Measurements from ENCODE around the gene COL25A1.
"Not testable (repeated sequence)": the region's sequence is repeated elsewhere in the genome, so short reads cannot be mapped to it uniquely, and the experiment has no call there.

Gene COL25A1

GRCh38 chr4:109005523-109005922 lies 296.9 kb downstream of the COL25A1 start:
- DNase-seq = no peak

- no peak for DNase-seq
Measured at GRCh38 chr4:109004418-109004817, 298.0 kb downstream of the COL25A1 start.

GRCh38 chr4:109003964-109004363 lies 298.5 kb downstream of the COL25A1 start:
- no peak for DNase-seq

GRCh38 chr4:108991551-108992328 lies 310.7 kb downstream of the COL25A1 start:
- no peak for DNase-seq

GRCh38 chr4:108988464-108989195 lies 313.8 kb downstream of the COL25A1 start:
- no peak for DNase-seq

- not testable (repeated sequence) for DNase-seq
Measured at GRCh38 chr4:108984495-108984894, 318.0 kb downstream of the COL25A1 start.

GRCh38 chr4:108982402-108983185 lies 319.9 kb downstream of the COL25A1 start:
- no peak for DNase-seq

GRCh38 chr4:108980455-108981239 lies 321.8 kb downstream of the COL25A1 start:
- no peak for DNase-seq

GRCh38 chr4:108979759-108980158 lies 322.7 kb downstream of the COL25A1 start:
- DNase-seq = no peak

- no peak for DNase-seq
Measured at GRCh38 chr4:108978066-108978465, 324.4 kb downstream of the COL25A1 start.

GRCh38 chr4:108972613-108973283 lies 329.7 kb downstream of the COL25A1 start:
- no peak for DNase-seq

GRCh38 chr4:108971473-108971872 lies 331.0 kb downstream of the COL25A1 start:
- no peak for DNase-seq

GRCh38 chr4:108965472-108966076 lies 336.9 kb downstream of the COL25A1 start:
- DNase-seq = no peak

GRCh38 chr4:108965016-108965415 lies 337.4 kb downstream of the COL25A1 start:
- no peak for DNase-seq

- no peak for DNase-seq
Measured at GRCh38 chr4:108963910-108964309, 338.5 kb downstream of the COL25A1 start.

- DNase-seq = no peak
Measured at GRCh38 chr4:108959491-108959890, 343.0 kb downstream of the COL25A1 start.

- no peak for DNase-seq
Measured at GRCh38 chr4:108954880-108955279, 347.6 kb downstream of the COL25A1 start.

GRCh38 chr4:108953941-108954340 lies 348.5 kb downstream of the COL25A1 start:
- DNase-seq = no peak

- DNase-seq = no peak
Measured at GRCh38 chr4:108950158-108950915, 352.1 kb downstream of the COL25A1 start.

GRCh38 chr4:108947526-108947925 lies 354.9 kb downstream of the COL25A1 start:
- DNase-seq = no peak

GRCh38 chr4:108946237-108946636 lies 356.2 kb downstream of the COL25A1 start:
- no peak for DNase-seq
